Colonic mucosa (tissue), 4 donors: Measurements from ENCODE around the gene PGAP3. TPM values are rescaled to one million over a fixed set of nuclear protein-coding genes. Genes with fewer than 3 reads are reported as not detected.

Source experiments
- DNase-seq: peaks from one replicate; pipeline ENCODE4 v3.0.0-alpha.2; 2020
- H3K27ac ChIP-seq: fragments of 200-600 bp; one replicate; pipeline ENCODE4 v1.8.0; 2021
- H3K27me3 ChIP-seq: fragments of 200-600 bp; one replicate; pipeline ENCODE4 v1.8.0; 2021
- H3K36me3 ChIP-seq: fragments of 200-600 bp; one replicate; pipeline ENCODE4 v1.8.0; 2021
- H3K4me1 ChIP-seq: fragments of 200-600 bp; one replicate; pipeline ENCODE4 v1.8.0; 2021; ENCODE audit warnings: mild to moderate bottlenecking
- H3K4me3 ChIP-seq: fragments of 200-600 bp; one replicate; pipeline ENCODE4 v1.8.0; 2021
- H3K9ac ChIP-seq, 2 donors: one replicate each; pipeline ENCODE4 v1.7.0; 2013; ENCODE audit warnings: control low read depth in 2 of 2, low read depth in 2 of 2, low read length in 2 of 2
- H3K9me3 ChIP-seq: fragments of 200-600 bp; one replicate; pipeline ENCODE4 v1.8.0; 2021
- CTCF ChIP-seq: fragments of 200-600 bp; IDR thresholded peaks from one replicate; pipeline ENCODE4 v1.8.0; 2022; ENCODE audit warnings: antibody characterized with exemption, mild to moderate bottlenecking
- intact Hi-C: fragments of 100-400 bp; cut with DNase I; formaldehyde crosslinking; loops from one replicate; pipeline ENCODE4 v1.14.1; 2022
- total RNA-seq, 2 donors: library from RNA; stranded (reverse); fragmentation: NEBNext Ultra II Directional in 1 of 2; extraction: Animal tissue kit (Norgen Biotek cat#: 25700) in 1 of 2; gene quantifications; one replicate each; pipeline ENCODE4 v1.2.1, GENCODE V29; 2021
- donor health status: healthy.
- donor health status: DM: no; HTN: no; CAD: no.
- donor health status: DM: no; HTN: no; CAD: no.

The PGAP3 gene
- total RNA-seq, 2 donors from 2014 or later, result 37.3 to 42.0 TPM

GRCh38 chr17:39647256-39647655, 40.6 kb downstream of the PGAP3 start:
- Histone ChIP-seq H3K9ac (no peak overlapping the region), H3K27ac (no peak overlapping the region), H3K9me3 (no peaks in the 10 kb centered on the region), H3K4me1 (peaks cover 21% of the 10 kb centered on the region), H3K27me3 (no peaks in the 10 kb centered on the region), H3K36me3 (no peaks in the 10 kb centered on the region), H3K4me3 (no peak overlapping the region)
- DNase-seq, result no peak
- no peak for TF ChIP-seq CTCF
- intact Hi-C loops, result no loop called here

GRCh38 chr17:39643271-39643670, 44.6 kb downstream of the PGAP3 start:
- H3K36me3 ChIP-seq, result no peaks in the 10 kb centered on the region
- H3K9ac ChIP-seq, result no peak overlapping the region
- H3K4me1 ChIP-seq, result peaks cover 9% of the 10 kb centered on the region
- intact Hi-C loops, result no loop called here
- no peak for TF ChIP-seq CTCF
- H3K27ac ChIP-seq, result no peak overlapping the region
- DNase-seq, result no peak
- H3K4me3 ChIP-seq, result no peak overlapping the region
- H3K9me3 ChIP-seq, result no peaks in the 10 kb centered on the region
- H3K27me3 ChIP-seq, result no peaks in the 10 kb centered on the region

GRCh38 chr17:39642291-39643074, 45.4 kb downstream of the PGAP3 start:
- no peak for DNase-seq
- intact Hi-C loops, result no loop called here
- H3K27me3 ChIP-seq, result no peaks in the 10 kb centered on the region
- H3K9ac ChIP-seq, result no peak overlapping the region
- no peak for TF ChIP-seq CTCF
- no peak overlapping the region for H3K27ac ChIP-seq
- H3K4me3 ChIP-seq, result no peak overlapping the region
- H3K9me3 ChIP-seq, result no peaks in the 10 kb centered on the region
- H3K36me3 ChIP-seq, result no peaks in the 10 kb centered on the region
- peaks cover 16% of the 10 kb centered on the region for H3K4me1 ChIP-seq

- Histone ChIP-seq H3K9me3 (no peaks in the 10 kb centered on the region), H3K36me3 (no peaks in the 10 kb centered on the region), H3K27me3 (no peaks in the 10 kb centered on the region), H3K4me3 (no peak overlapping the region), H3K27ac (no peak overlapping the region), H3K4me1 (peaks cover 16% of the 10 kb centered on the region), H3K9ac (no peak overlapping the region)
- intact Hi-C loops, result no loop called here
- DNase-seq, result no peak
- no peak for TF ChIP-seq CTCF
Observed at GRCh38 chr17:39641883-39642282, 46.0 kb downstream of the PGAP3 start.

DNA sequence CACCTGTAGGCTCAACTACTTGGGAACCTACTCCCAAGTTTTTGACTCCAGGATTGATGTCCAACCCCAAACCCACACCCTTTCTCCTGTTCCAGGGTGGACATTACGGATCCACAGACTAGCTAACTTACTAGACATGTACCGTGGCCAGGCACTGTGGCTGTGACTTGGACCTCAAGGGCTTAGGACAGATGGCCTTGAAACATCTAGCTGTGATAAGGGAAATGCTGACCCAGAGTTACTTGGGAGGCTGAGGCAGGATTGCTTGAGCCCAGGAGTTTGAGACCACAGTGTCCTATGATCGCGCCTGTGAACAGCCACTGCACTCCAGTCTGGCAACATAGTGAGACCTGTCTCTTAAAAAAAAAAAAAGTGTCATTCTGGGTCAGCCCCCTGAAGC, 46.8 kb downstream of the PGAP3 start:
- Histone ChIP-seq H3K9ac (no peak overlapping the region), H3K4me1 (peaks cover 16% of the 10 kb centered on the region), H3K4me3 (no peak overlapping the region), H3K36me3 (no peaks in the 10 kb centered on the region), H3K27me3 (no peaks in the 10 kb centered on the region), H3K9me3 (no peaks in the 10 kb centered on the region), H3K27ac (no peak overlapping the region)
- no peak for DNase-seq
- intact Hi-C loops, result no loop called here
- no peak for TF ChIP-seq CTCF
